GM10266 (cell line): ENCODE measurements around the gene TMEM245.

ENCODE experiments used
- DNase-seq: peaks from one replicate; pipeline ENCODE4 v3.0.0; 2012; ENCODE audit errors: extremely low spot score
- CTCF ChIP-seq: IDR thresholded peaks from 2 replicates; pipeline ENCODE4 v1.5.1; 2012; ENCODE audit warnings: mild to moderate bottlenecking, low read depth; ENCODE audit not compliant: control insufficient read depth, insufficient read depth; ENCODE audit errors: missing control alignments

Gene TMEM245

GRCh38 chr9:109094268-109094667, 25.5 kb downstream of the TMEM245 start:
- no peak for TF ChIP-seq CTCF
- DNase-seq, result no peak

GRCh38 chr9:109092587-109092986, 27.2 kb downstream of the TMEM245 start:
- no peak for TF ChIP-seq CTCF
- DNase-seq, result no peak

GRCh38 chr9:109092051-109092580, 27.6 kb downstream of the TMEM245 start:
- DNase-seq, result no peak
- no peak for TF ChIP-seq CTCF

GRCh38 chr9:109088221-109088620, 31.5 kb downstream of the TMEM245 start:
- no peak for DNase-seq
- no peak for TF ChIP-seq CTCF

GRCh38 chr9:109087795-109088194, 32.0 kb downstream of the TMEM245 start:
- no peak for DNase-seq
- no peak for TF ChIP-seq CTCF

- no peak for TF ChIP-seq CTCF
- peak; percentile 11 for DNase-seq
Observed at GRCh38 chr9:109086221-109086620, 33.5 kb downstream of the TMEM245 start.

GRCh38 chr9:109085510-109085909, 34.2 kb downstream of the TMEM245 start:
- no peak for TF ChIP-seq CTCF
- DNase-seq, result no peak
